Stromal cell of bone marrow (primary cell): ENCODE data around the gene CCDC117.
A peak's percentile ranks its signal among the peaks of the same experiment; 100 is the strongest.
"Not testable (repeated sequence)": the region's sequence is repeated elsewhere in the genome, so short reads cannot be mapped to it uniquely, and the experiment has no call there.

Experiments
- DNase-seq: peaks from one replicate; pipeline ENCODE4 v3.0.0-alpha.2; 2012; ENCODE audit warnings: low read depth

Gene CCDC117

GRCh38 chr22:28801845-28802594 lies 29.5 kb downstream of the CCDC117 start:
- no peak for DNase-seq

DNA sequence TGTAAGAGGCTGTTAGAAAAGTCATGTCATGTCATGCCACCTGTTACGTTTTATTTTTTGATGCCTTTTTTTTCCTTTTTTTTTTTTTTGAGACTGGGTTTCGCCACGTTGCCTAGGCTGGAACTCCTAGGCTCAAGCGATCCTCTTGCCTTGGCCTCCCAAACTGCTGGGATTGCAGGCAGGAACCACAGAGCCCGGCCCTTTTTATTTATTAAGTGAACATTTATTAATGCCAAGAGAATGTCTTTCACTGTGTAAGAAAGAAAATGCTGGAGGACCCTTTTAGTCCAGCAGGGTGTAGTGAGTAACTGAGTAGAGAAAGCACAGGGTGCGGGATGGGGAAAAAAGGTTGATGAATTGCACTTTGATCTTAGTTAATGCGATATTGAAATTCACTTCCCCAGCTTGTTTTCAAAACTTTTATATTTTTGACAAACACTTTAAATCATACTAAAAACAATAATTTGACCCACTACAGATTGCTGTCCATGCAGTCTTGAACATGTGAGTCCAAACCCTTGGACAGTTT lies 30.2 kb downstream of the CCDC117 start:
- no peak for DNase-seq

GRCh38 chr22:28805426-28805825 lies 32.9 kb downstream of the CCDC117 start:
- DNase-seq, result not testable (repeated sequence)

DNA sequence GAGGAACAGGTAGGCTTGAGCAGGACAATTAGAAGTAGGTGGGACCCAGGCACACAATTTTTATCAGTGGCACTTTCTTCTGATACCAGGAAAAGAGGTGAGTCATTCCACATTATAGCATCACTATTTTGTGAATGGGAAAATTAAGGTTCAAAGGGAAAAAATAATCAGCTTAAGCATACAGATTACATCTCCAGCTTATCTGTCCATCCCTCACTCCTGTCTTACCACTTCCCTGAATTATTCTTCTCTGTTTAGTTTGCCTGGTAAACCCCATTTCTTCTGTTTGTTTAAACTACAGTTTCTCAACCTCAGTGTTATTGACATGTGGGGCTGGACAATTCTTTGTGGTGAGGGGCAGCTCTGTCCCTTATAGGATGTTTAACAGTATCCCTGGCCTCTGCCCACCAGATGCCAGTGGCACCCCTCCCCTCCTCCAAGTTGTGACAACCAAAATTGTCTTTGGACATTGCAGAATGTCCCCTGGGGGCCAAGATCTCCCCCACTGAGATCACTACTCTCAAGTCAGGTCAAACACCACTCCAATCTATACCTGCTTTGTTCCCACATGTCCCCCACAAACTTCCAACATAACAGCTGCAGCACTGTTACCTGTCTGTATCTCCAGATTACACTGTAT lies 36.3 kb downstream of the CCDC117 start:
- DNase-seq, result no peak

DNA sequence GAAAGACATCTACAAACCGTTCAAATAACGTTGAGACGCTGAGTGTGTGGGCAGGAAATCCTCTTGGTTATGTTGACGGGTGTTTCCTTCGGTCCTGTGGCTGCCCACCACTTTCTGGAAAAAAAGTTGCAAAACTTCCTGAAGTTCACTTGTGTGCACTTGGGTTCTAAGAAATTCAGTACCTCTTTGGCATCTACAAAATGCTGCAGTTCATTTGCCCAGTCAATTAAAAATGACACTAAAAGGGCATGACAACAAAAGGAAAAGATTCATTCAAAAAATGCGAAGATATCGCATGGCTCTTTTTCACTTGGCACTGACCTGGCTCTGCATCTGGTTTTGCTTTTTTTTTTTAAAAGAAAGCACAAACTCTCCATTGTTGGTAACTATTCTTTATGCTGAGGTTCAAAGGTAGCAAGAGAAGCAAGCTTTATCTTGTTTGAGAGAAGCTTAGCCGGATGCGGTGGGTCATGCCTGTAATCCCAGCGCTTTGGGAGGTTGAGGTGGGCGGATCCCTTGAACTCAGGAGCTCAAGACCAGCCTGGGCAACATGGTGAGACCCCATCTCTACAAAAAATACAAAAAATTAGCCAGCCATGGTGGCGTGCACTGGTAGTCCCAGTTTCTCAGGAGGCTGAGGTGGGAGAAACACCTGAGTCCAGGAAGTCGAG lies 38.5 kb downstream of the CCDC117 start:
- no peak for DNase-seq

- no peak for DNase-seq
Measured at GRCh38 chr22:28812516-28812915, 40.0 kb downstream of the CCDC117 start.

- no peak for DNase-seq
Measured at GRCh38 chr22:28813772-28814518, 41.5 kb downstream of the CCDC117 start.

DNA sequence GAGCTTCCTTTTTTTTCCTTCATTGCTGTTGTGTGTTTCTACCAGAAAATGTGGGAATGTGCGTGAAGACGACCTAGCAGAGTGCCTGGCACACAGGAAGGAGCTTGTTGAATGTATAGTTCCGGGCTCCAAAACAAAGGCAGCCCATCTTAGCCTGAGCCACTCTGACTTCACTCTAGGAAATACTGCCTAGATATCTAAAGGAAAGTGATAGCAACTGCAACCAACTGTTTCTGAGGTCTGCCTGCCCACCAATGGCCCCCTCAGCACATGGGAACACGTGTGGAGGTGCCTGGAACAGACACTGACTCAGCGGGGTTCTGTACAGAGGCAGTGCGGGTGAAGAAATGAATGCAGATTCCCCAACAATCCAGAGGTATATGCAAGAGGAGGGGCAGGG lies 42.6 kb downstream of the CCDC117 start:
- no peak for DNase-seq

- no peak for DNase-seq
Measured at GRCh38 chr22:28815729-28816128, 43.2 kb downstream of the CCDC117 start.

DNA sequence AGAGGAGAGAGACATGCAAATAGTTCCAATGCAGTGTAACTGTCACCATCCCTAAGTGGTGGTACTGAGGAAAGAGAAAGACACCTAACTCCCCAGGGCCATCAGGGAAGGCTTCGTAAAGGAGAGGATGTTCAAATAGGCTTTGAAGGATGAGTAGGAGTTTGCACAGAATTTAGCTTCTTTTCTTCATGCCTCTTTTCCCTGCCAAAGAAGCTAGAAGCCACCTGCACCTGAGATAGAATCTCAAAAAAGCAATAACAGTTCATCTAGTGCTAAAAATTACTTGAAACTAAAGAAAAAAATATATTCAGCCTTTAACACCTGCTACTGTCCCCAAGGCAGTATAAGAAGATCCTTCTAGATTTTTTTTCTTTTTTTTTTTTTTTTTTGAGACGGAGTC lies 44.6 kb downstream of the CCDC117 start:
- no peak for DNase-seq

DNA sequence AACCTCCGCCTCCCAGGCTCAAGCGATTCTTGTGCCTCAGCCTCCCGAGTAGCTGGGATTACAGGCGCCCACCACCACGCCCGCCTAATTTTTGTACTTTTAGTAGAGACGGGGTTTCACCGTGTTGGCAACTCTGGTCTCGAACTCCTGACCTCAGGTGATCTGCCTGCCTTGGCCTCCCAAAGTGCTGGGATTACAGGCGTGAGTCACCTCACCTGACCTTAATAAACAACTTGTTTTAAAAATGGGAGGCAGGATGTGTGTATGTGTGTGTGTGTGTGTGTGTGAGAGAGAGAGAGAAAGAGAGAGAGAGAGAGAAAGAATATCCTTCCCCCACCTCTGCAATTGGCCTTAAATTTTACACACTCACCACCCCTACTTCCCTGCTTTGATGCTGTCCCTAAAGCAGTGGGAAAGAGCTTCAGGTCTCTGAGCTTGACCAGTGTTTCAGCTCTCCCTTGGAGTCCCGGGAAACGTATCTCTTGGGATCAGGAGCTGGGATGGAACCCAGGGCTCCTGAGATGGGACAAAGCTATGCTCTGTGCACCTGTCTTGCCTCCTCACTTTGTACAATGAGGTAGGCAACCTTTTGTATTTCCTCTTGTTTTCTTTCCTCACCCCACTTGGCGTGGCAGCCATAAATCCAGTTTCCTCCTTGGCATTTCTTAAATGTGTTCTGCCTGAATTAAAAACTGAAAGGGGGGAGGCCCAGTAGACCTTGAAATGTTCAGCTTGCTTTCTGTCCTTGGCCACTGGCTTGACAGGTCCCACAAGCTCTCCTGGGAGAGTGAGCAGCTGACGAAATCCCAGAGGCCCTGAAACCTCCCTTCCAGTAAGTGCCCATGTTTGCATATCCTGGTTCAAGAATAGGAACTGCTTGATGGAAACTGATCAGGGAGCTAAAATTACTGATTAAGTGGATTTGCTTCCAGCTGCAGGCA lies 45.7 kb downstream of the CCDC117 start:
- no peak for DNase-seq

GRCh38 chr22:28819253-28820096 lies 47.0 kb downstream of the CCDC117 start:
- no peak for DNase-seq

DNA sequence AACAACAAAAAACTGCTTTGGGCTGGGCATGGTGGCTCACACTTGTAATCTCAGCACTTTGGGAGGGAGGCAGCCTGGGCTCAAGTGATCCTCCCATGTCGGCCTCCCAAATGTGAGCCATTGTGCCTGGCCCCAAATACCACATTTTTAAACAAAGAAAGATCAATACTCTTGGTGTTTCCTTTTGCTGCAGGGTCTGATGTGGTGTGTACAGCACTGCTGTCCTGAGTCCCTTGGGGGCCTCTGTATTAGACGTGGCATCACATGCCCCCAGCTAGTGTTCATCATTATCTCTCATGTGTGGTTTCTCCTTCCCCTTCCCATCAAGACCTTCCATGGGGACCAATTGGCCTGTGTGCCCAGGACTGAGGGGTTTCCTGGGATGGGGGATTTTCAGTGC lies 48.4 kb downstream of the CCDC117 start:
- no peak for DNase-seq

DNA sequence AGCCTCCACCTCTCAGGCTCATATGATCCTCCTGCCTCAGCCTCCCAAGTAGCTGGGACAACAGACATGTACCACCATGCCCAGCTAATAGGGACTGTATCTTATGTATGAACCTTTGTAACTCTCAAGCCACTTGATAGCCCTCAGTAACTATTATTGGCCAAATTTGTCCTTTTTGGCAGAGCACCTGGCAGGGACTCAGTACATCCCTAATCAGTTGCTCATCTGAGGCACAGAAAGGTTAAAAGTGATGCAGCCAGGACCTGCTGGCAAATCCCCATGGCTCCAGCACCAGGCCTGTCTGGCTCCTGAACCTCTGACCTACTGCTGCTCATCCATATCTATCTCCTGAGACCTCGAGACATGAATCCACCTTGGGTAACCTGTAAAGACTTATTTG lies 49.0 kb downstream of the CCDC117 start:
- no peak for DNase-seq

DNA sequence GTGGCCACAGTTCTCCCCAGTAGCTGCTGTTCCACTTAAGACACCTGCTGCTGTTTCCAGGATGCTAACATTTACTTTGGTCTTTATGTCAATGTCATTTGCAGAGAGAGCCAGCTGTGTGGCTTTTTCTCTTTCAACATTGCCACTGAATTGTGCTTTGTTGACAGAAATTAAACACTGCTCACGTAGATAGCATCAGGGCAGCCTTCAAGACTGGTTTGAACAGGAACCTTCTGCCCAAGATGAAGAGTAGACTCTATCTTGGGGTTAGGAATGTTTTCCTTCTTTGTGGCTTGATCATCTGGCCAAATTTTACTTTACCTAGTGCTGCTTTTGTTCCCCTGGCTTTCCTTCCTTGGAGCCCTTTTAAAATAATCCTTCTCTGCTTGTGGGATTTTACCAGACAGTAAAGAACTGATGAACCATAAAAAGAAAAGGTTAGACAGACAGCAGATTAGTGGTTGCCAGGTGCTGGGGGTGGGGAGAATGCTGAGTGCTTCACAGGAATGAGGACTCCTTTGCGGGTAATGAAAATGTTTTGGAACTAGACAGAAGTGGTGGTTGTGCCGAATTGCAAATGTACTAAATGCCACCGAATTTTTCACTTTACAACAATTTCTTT lies 50.5 kb downstream of the CCDC117 start:
- DNase-seq, result no peak

DNA sequence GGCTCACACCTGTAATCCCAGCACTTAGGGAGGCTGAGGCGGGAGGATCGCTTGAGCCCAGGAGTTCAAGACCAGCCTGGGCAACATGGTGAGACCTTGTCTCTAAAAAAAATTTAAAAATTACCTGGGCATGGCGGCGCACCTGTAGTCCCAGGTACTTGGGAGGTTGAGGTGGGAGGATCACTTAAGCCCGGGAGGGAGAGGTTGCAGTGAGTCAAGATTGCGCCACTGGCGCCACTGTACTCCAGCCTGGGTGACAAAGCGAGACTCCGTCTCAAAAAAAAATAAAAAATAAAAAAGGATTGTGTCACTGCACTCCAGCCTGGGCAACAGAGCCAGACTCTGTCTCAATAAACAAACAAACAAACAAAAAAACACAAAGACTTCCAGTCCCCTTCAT lies 52.0 kb downstream of the CCDC117 start:
- not testable (repeated sequence) for DNase-seq

DNA sequence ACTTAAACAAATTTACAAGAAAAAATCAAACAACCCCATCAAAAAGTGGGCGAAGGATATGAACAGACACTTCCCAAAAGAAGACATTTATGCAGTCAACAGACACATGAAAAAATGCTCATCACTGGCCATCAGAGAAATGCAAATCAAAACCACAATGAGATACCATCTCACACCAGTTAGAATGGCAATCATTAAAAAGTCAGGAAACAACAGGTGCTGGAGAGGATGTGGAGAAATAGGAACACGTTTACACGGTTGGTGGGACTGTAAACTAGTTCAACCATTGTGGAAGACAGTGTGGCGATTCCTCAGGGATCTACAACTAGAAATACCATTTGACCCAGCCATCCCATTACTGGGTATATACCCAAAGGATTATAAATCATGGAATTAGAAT lies 53.9 kb downstream of the CCDC117 start:
- DNase-seq, result not testable (repeated sequence)

GRCh38 chr22:28826921-28827320 lies 54.4 kb downstream of the CCDC117 start:
- DNase-seq, result no peak

GRCh38 chr22:28829358-28830181 lies 57.1 kb downstream of the CCDC117 start:
- DNase-seq, result peak; percentile 65
